Transverse colon (tissue), 4 donors: ENCODE measurements around the gene IL10RA. TPM values are rescaled to one million over a fixed set of nuclear protein-coding genes. Genes with fewer than 3 reads are reported as not detected.

Source experiments
- DNase-seq: peaks from one replicate; pipeline ENCODE4 v3.0.0-alpha.2; 2019
- H3K27ac ChIP-seq, 4 donors: fragments of 200-600 bp; sonication (generic); 2 replicates each; pipeline ENCODE4 v1.5.1; 2016 to 2018; ENCODE audit warnings: inconsistent platforms in 4 of 4
- H3K27me3 ChIP-seq: fragments of 200-600 bp; sonication (generic); 2 replicates; pipeline ENCODE4 v1.5.1; 2017; ENCODE audit warnings: inconsistent platforms
- H3K36me3 ChIP-seq, 4 donors: fragments of 200-600 bp; sonication (generic); 2 replicates each; pipeline ENCODE4 v1.5.1; 2017 to 2019; ENCODE audit warnings: inconsistent platforms in 4 of 4
- H3K4me1 ChIP-seq, 4 donors: fragments of 200-600 bp; sonication (generic); 2 replicates each; pipeline ENCODE4 v1.5.1; 2017 to 2020; ENCODE audit warnings: inconsistent platforms in 4 of 4
- H3K4me3 ChIP-seq, 4 donors: fragments of 200-600 bp; sonication (generic); 1 replicate in 1 of 4; 2 replicates in 3 of 4; pipeline versions ENCODE4 v1.5.1 to v1.6.1; 2017 to 2019; ENCODE audit warnings: inconsistent platforms in 4 of 4
- H3K9me3 ChIP-seq, 2 donors: fragments of 200-600 bp; sonication (generic); 2 replicates each; pipeline ENCODE4 v1.5.1; 2017 to 2019; ENCODE audit warnings: inconsistent platforms in 2 of 2
- CTCF ChIP-seq, 5 experiments: fragments of 200-600 bp in 3 of 5; fragments of 450-650 bp in 2 of 5; sonication (generic) in 3 of 5; IDR thresholded peaks; 1 replicate in 2 of 5; 2 replicates in 3 of 5; pipeline ENCODE4 v1.5.1; 2016 to 2017; ENCODE audit warnings: antibody characterized with exemption in 5 of 5, inconsistent platforms in 3 of 5, mild to moderate bottlenecking in 2 of 5, moderate library complexity in 1 of 5
- EP300 ChIP-seq: sonication (generic); formaldehyde crosslinking; IDR thresholded peaks from one replicate; pipeline ENCODE4 v1.6.1; 2017; ENCODE audit warnings: antibody characterized with exemption, low read depth
- POLR2A ChIP-seq: fragments of 450-650 bp; IDR thresholded peaks from one replicate; pipeline ENCODE4 v1.6.1; 2016; ENCODE audit warnings: antibody characterized with exemption, mild to moderate bottlenecking, moderate library complexity
- POLR2AphosphoS5 ChIP-seq, 3 donors: sonication (generic); formaldehyde crosslinking; IDR thresholded peaks; one replicate each; pipeline ENCODE4 v1.6.1; 2016; ENCODE audit warnings: antibody characterized with exemption in 3 of 3
- WGBS, 2 donors: methylation state at CpG; one replicate each; pipeline ENCODE4 v1.1.5; 2018; ENCODE audit warnings: low coverage in 1 of 2; 5-methylcytosine and 5-hydroxymethylcytosine counted together
- in situ Hi-C, 4 donors: fragments of 200-750 bp; cut with MboI; loops; one replicate each; pipeline versions ENCODE4 v1.15.0 to v1.15.1; 2017; ENCODE audit warnings: low sequenced_read_pairs in 3 of 4, low pct_ligation_motif_present in 1 of 4, low pct_unique_long_range_greater_than_20kb in 1 of 4
- intact Hi-C: fragments of 100-400 bp; cut with DNase I; formaldehyde crosslinking; loops from one replicate; pipeline ENCODE4 v1.15.1; 2023; ENCODE audit warnings: low total_unique reads
- total RNA-seq, 4 donors: library from RNA; depleted of rRNA; stranded (reverse); fragments of >200 nt; gene quantifications; one replicate each; pipeline ENCODE4 v1.1.0, GENCODE V29; 2016

IL10RA gene
- total RNA-seq, 4 donors from 2014 or later, result 2.8 to 25.4 (median 18.4) TPM

GRCh38 chr11:118042796-118043195 is 56.6 kb downstream of the IL10RA start:
- no peak overlapping the region for H3K27ac ChIP-seq
- 38 to 41% methylated on average over 4 of the region's 4 CpGs for WGBS, 2 donors

DNA sequence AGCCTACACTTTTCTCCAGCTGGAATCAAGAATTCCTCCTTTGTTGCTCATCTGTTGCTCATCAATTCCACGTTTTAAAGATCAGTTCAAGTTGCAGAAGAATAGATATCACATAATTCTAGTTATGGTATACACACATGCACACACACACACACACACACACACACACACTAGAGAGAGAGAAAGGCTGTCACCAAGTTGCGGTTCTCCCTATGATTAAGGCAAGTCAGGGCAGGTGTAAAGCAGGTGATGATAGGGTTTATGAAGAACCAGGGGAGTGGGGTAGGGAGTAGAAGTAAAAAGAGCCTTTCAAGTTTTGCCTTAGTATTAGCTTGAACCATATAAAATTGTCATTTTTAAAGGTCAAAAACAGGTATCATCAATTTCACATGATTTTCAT is 59.0 kb downstream of the IL10RA start:
- in situ Hi-C loops (loop anchor here in 1 of 4 donors (5.0 to 25.0 kb wide), 2 partner anchors 98 to 608 kb away; no protein-coding TSS in a partner anchor), intact Hi-C loops (no loop called here)
- H3K4me1 ChIP-seq, result no peaks in the 10 kb centered on the region
- H3K27ac ChIP-seq, result no peak overlapping the region
- no peak for DNase-seq
- no peak for TF ChIP-seq EP300
- TF ChIP-seq POLR2AphosphoS5 (IDR thresholded peaks at IDR 0.05), result no peak
- no peak for TF ChIP-seq CTCF (IDR thresholded peaks at IDR 0.05)
- TF ChIP-seq POLR2A, result no peak
- no peak overlapping the region for H3K4me3 ChIP-seq
- no peaks in the 10 kb centered on the region for H3K27me3 ChIP-seq
- 71 to 80% methylated on average over 2 of the region's 2 CpGs for WGBS, 2 donors
- no peaks in the 10 kb centered on the region for H3K9me3 ChIP-seq
- no peaks in the 10 kb centered on the region for H3K36me3 ChIP-seq

More at GRCh38 chr11:118042796-118043195, 56.6 kb downstream of the IL10RA start:
- DNase-seq, result no peak
- TF ChIP-seq CTCF (IDR thresholded peaks at IDR 0.05), result no peak
- no peak for TF ChIP-seq POLR2AphosphoS5 (IDR thresholded peaks at IDR 0.05)
- no peak for TF ChIP-seq POLR2A
- no peak for TF ChIP-seq EP300
- Histone ChIP-seq H3K9me3 (no peaks in the 10 kb centered on the region), H3K27me3 (no peaks in the 10 kb centered on the region), H3K36me3 (no peaks in the 10 kb centered on the region), H3K4me3 (no peak overlapping the region), H3K4me1 (no peaks in the 10 kb centered on the region)
- intact Hi-C loops, result no loop called here
- in situ Hi-C loops, result loop anchor here in 1 of 4 donors (25.0 kb wide), 1 partner anchor 605 kb away; no protein-coding TSS in a partner anchor

DNA sequence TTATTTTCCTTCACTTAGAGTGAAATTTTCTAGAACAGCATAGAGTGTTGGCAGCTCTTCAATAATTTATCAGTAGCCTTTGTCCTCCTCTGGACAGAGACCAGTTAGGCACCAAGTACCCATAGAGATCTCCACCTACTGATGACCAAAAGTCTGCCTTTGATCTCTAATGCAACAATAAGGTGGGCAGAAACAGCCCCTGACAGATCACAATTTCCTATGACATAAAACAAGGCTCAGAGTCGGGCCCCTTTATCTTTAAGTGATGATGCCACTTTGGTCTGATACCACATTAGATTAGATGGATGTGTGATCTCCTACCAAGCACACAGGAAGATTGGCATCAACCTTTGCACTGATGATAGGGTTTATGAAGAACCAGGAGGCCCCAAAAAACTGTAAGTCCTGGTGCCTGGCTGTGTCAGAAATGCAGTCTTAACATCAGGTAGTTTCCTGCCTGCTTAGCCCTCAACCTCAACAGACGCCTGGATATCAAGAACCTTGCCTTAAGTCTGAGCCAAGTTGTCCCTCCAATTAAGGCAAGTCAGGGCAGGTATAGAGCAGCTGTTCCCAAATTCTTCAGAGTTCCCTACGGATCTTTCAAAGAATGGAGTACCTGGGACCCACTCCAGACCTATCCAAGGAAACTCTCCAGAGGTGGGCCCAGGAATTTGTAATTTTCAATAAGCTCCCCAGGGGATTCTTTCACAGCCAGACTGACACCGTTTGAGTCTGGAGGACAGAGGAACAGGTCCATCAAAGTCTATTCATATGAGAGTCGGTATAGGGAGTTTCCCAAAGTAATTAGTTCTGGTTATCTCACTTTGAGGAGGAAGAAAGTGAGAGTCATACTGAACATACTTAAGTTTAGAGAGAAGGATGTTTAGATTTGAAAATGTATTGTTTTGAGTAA is 60.1 kb downstream of the IL10RA start:
- TF ChIP-seq EP300 (no peak), POLR2A (no peak), POLR2AphosphoS5 (IDR thresholded peaks at IDR 0.05) (no peak), CTCF (IDR thresholded peaks at IDR 0.05) (no peak)
- H3K4me1 ChIP-seq, result no peaks in the 10 kb centered on the region
- WGBS, 2 donors, result 42 to 45% methylated on average over 2 to 5 of the region's 5 CpGs
- DNase-seq, result no peak
- H3K27ac ChIP-seq, result no peak overlapping the region
- no peak overlapping the region for H3K4me3 ChIP-seq
- no peaks in the 10 kb centered on the region for H3K36me3 ChIP-seq
- in situ Hi-C loops (loop anchor here in 1 of 4 donors (5.0 to 25.0 kb wide), 2 partner anchors 99 to 609 kb away; no protein-coding TSS in a partner anchor), intact Hi-C loops (no loop called here)
- H3K9me3 ChIP-seq, result no peaks in the 10 kb centered on the region
- no peaks in the 10 kb centered on the region for H3K27me3 ChIP-seq

- Histone ChIP-seq H3K4me1 (no peaks in the 10 kb centered on the region), H3K36me3 (no peaks in the 10 kb centered on the region), H3K27ac (no peak overlapping the region), H3K9me3 (no peaks in the 10 kb centered on the region), H3K27me3 (no peaks in the 10 kb centered on the region), H3K4me3 (no peak overlapping the region)
- in situ Hi-C loops, result loop anchor here in 1 of 4 donors (5.0 to 25.0 kb wide), 2 partner anchors 100 to 610 kb away; no protein-coding TSS in a partner anchor
- intact Hi-C loops, result no loop called here
- WGBS, 2 donors, result 50 to 78% methylated on average over 2 to 8 of the region's 8 CpGs
- no peak for TF ChIP-seq EP300
- no peak for DNase-seq
These were observed 60.9 kb downstream of the IL10RA start for GRCh38 chr11:118046964-118047700.
